Endometrial microvascular endothelial cells (primary cell): Measurements from ENCODE around the gene TAF11L11. TPM values are rescaled to one million over a fixed set of nuclear protein-coding genes. Genes with fewer than 3 reads are reported as not detected.

Source experiments
- total RNA-seq: library from RNA; depleted of rRNA; stranded (reverse); fragments of >200 nt; gene quantifications from one replicate; pipeline ENCODE4 v1.2.3, GENCODE V29; 2015; ENCODE audit errors: inconsistent ontology term

TAF11L11 gene
- total RNA-seq, 1 donor from 2014 or later: not detected

Other genes starting within 250 kb of the TAF11L11 start
- gene TAF11L2, start 106.0 kb upstream of the TAF11L11 start, total RNA-seq: not detected
- gene TAF11L3, start 85.8 kb upstream of the TAF11L11 start, total RNA-seq: not detected
- gene TAF11L4, start 82.4 kb upstream of the TAF11L11 start, total RNA-seq: not detected
- gene TAF11L5, start 78.9 kb upstream of the TAF11L11 start, total RNA-seq: not detected
- not detected for gene TAF11L6, start 75.5 kb upstream of the TAF11L11 start, total RNA-seq
- gene TAF11L7, start 18.4 kb upstream of the TAF11L11 start, total RNA-seq: not detected
- not detected for gene TAF11L8, start 13.2 kb upstream of the TAF11L11 start, total RNA-seq
- not detected for gene TAF11L9, start 9.8 kb upstream of the TAF11L11 start, total RNA-seq
- not detected for gene TAF11L10, start 6.4 kb upstream of the TAF11L11 start, total RNA-seq
- gene TAF11L12, start 6.2 kb downstream of the TAF11L11 start, total RNA-seq: not detected
- gene TAF11L13, start 27.9 kb downstream of the TAF11L11 start, total RNA-seq: not detected
- not detected for gene TAF11L14, start 30.3 kb downstream of the TAF11L11 start, total RNA-seq